SK-N-SH (cell line): ENCODE results near the gene METTL4.

ENCODE experiments used
- CTCF ChIP-seq: fragments of 200-600 bp; sonication (generic); IDR thresholded peaks from 2 replicates; pipeline ENCODE4 v1.6.1; 2017; ENCODE audit warnings: antibody characterized with exemption, mild to moderate bottlenecking, moderate library complexity
- POLR2AphosphoS5 ChIP-seq: IDR thresholded peaks from 2 replicates; pipeline ENCODE4 v1.6.1; 2012; ENCODE audit warnings: low read depth, low read length
- RAD21 ChIP-seq: IDR thresholded peaks from 2 replicates; pipeline ENCODE4 v1.6.1; 2012; ENCODE audit warnings: mild to moderate bottlenecking, low read length
- USF2 ChIP-seq: fragments of 150-350 bp; IDR thresholded peaks from 2 replicates; pipeline ENCODE4 v1.6.1; 2017; ENCODE audit warnings: antibody characterized with exemption, low read length, low read depth, borderline replicate concordance

- TF ChIP-seq CTCF (no peak), POLR2AphosphoS5 (no peak), RAD21 (no peak), USF2 (no peak)
These were observed 34.0 kb downstream of the METTL4 start for GRCh38 chr18:2537296-2537695.
